Measurements from ENCODE around the gene ZNF296.

DNA sequence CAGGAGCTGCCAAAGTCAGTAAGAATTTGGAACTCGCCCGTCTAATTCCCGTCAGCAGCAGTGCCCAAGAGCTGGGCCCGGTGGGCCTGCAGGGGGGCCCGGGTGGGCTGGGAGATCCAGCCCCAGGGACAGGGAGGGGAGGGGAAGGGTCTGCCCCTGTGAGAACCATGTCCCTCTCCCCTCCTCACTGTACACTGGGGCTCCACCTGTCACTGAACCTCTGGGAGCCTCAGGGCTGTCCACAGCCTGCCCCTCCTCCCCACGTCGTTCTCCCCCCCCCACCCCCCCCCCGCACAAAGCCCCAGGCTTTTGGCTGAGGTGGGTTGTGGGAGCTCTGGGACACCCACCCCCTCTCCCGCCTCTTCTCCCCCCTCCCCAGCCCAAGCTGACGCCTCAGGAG lies 8.2 kb downstream of the ZNF296 start:
- TF ChIP-seq EZH2 (IDR thresholded peaks at IDR 0.05; ENCODE audit: insufficient read depth, poor library complexity, severe bottlenecking) (no peak), EZH2phosphoT487 (IDR thresholded peaks at IDR 0.05; ENCODE audit: insufficient read depth, low read depth) (no peak)
